GM23248 (cell line): ENCODE measurements around the gene GOLPH3L. TPM values are rescaled to one million over a fixed set of nuclear protein-coding genes. Genes with fewer than 3 reads are reported as not detected.
A peak's percentile ranks its signal among the peaks of the same experiment; 100 is the strongest.

Experiments
- DNase-seq: peaks from one replicate; pipeline ENCODE4 v3.0.0-alpha.2; 2015
- H2AFZ ChIP-seq: fragments of 200-600 bp; sonication (generic); 2 replicates; pipeline ENCODE4 v1.6.1; 2016; ENCODE audit warnings: antibody characterized with exemption
- H3F3A ChIP-seq: fragments of 200-600 bp; sonication (generic); 2 replicates; pipeline ENCODE4 v1.6.1; 2016; ENCODE audit warnings: mild to moderate bottlenecking, antibody characterized with exemption, mixed run types; ENCODE audit not compliant: insufficient read depth
- H3K27ac ChIP-seq: fragments of 200-600 bp; sonication (generic); 2 replicates; pipeline ENCODE4 v1.5.1; 2016; ENCODE audit warnings: mild to moderate bottlenecking
- H3K27me3 ChIP-seq: fragments of 200-600 bp; sonication (generic); replicated peaks from 2 replicates; pipeline ENCODE4 v1.6.1; 2016; ENCODE audit warnings: mild to moderate bottlenecking; ENCODE audit not compliant: insufficient read depth
- H3K36me3 ChIP-seq: fragments of 200-600 bp; sonication (generic); 2 replicates; pipeline ENCODE4 v1.6.1; 2016; ENCODE audit warnings: low read depth, mild to moderate bottlenecking
- H3K4me1 ChIP-seq: fragments of 200-600 bp; sonication (generic); 2 replicates; pipeline ENCODE4 v1.6.1; 2016; ENCODE audit warnings: mild to moderate bottlenecking; ENCODE audit not compliant: insufficient read depth
- H3K4me2 ChIP-seq: fragments of 200-600 bp; sonication (generic); one replicate; pipeline ENCODE4 v1.6.1; 2016; ENCODE audit warnings: mild to moderate bottlenecking; ENCODE audit not compliant: unreplicated experiment
- H3K4me3 ChIP-seq: fragments of 200-600 bp; sonication (generic); 2 replicates; pipeline ENCODE4 v1.5.1; 2016; ENCODE audit warnings: mild to moderate bottlenecking
- H3K79me2 ChIP-seq: fragments of 200-600 bp; sonication (generic); 2 replicates; pipeline ENCODE4 v1.6.1; 2016; ENCODE audit warnings: mild to moderate bottlenecking; ENCODE audit not compliant: insufficient read depth
- H3K9ac ChIP-seq: fragments of 200-600 bp; sonication (generic); 2 replicates; pipeline ENCODE4 v1.6.1; 2016; ENCODE audit warnings: mild to moderate bottlenecking
- H3K9me2 ChIP-seq: fragments of 200-600 bp; sonication (generic); 2 replicates; pipeline ENCODE4 v1.6.1; 2016; ENCODE audit warnings: mixed run types, mild to moderate bottlenecking, moderate library complexity; ENCODE audit not compliant: insufficient read depth
- H3K9me3 ChIP-seq: fragments of 200-600 bp; sonication (generic); one replicate; pipeline ENCODE4 v1.6.1; 2017; ENCODE audit warnings: low read depth
- H4K20me1 ChIP-seq: fragments of 200-600 bp; sonication (generic); 2 replicates; pipeline ENCODE4 v1.6.0; 2016; ENCODE audit not compliant: insufficient read depth
- EZH2 ChIP-seq: fragments of 200-600 bp; sonication (generic); IDR thresholded peaks from 2 replicates; pipeline ENCODE4 v1.6.1; 2018; ENCODE audit warnings: antibody characterized with exemption, mild to moderate bottlenecking; ENCODE audit not compliant: insufficient read depth, poor library complexity, severe bottlenecking
- EZH2phosphoT487 ChIP-seq: fragments of 200-600 bp; sonication (generic); IDR thresholded peaks from 2 replicates; pipeline ENCODE4 v1.6.1; 2018; ENCODE audit warnings: antibody characterized with exemption, moderate library complexity, mild to moderate bottlenecking, low read depth; ENCODE audit not compliant: insufficient read depth
- WGBS, 2 experiments: methylation state at CpG; one replicate each; pipeline ENCODE4 v1.1.6; 2015 to 2017; ENCODE audit warnings: low lambda C conversion rate in 2 of 2, low coverage in 1 of 2; ENCODE audit errors: missing lambda C conversion rate in 2 of 2; 5-methylcytosine and 5-hydroxymethylcytosine counted together
- in situ Hi-C: fragments of 300-500 bp; cut with MboI; formaldehyde crosslinking; loops from 2 replicates; pipeline ENCODE4 v1.15.0; 2020
- polyA plus RNA-seq: library from polyadenylated mRNA; unstranded; fragments of >200 nt; fragmentation: Nextera tagmentation; extraction: Ambion mirVana; gene quantifications from 2 replicates; pipeline ENCODE4 v1.2.1, GENCODE V29; 2016
- total RNA-seq: library from RNA; depleted of rRNA; stranded (reverse); fragments of >200 nt; shearing (Covaris generic); gene quantifications from 2 replicates; pipeline ENCODE4 v1.2.3, GENCODE V29; 2014

The GOLPH3L gene
- total and polyA plus RNA-seq, 2 experiments from 2014 or later: 8.8 to 23.9 TPM

DNA sequence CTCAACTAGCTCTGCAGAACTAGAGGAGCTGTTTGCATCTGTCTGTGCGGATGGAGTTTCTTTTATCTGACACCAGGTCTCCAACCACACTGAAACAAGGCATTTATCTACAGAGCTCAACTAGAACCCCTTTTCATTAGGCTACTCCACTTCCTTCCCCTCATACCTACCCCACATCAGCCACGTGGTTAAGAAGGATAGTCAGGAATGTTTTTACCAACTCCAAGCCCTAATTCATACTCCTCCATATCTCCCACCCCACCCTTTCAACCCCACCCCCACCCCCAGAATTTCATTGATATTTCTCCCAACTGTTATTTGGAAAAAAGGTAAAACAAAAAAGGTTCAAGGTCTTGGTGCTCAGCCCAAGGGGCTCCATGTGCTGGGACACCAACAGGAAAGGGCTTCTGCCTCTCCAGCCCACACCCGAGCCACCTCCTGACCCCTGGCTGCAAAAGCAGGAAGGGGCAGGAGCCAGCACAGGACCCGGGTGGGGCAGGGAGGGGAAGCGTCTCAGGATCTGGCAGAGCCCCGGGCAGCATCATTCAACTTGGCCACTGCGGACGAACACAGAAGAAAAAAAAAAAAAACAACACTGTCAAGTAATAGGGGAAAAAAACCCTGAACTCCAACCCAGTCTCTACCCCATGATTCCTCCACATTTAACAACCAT, 74.5 kb downstream of the GOLPH3L start:
- no peaks in the 10 kb centered on the region for H4K20me1 ChIP-seq
- peak overlapping the region; percentile 32 for H3K27ac ChIP-seq
- H3K4me1 ChIP-seq: peaks cover 22% of the 10 kb centered on the region
- in situ Hi-C loops: no loop called here
- WGBS, 2 experiments: 46 to 53% methylated on average over 5 to 8 of the region's 8 CpGs
- peaks cover 41% of the 10 kb centered on the region for H3F3A ChIP-seq
- peaks cover 82% of the 10 kb centered on the region for H3K79me2 ChIP-seq
- peaks cover 30% of the 10 kb centered on the region for H3K36me3 ChIP-seq
- DNase-seq: no peak
- H3K9me3 ChIP-seq: no peaks in the 10 kb centered on the region
- H3K4me3 ChIP-seq: no peak overlapping the region
- H3K9ac ChIP-seq: 0 out of 2 replicates have a peak overlapping the region, but pooled peaks have one; percentile 41
- no peaks in the 10 kb centered on the region for H3K9me2 ChIP-seq
- no peaks in the 10 kb centered on the region for H3K27me3 ChIP-seq
- TF ChIP-seq EZH2: no peak
- no peak overlapping the region for H2AFZ ChIP-seq
- no peak overlapping the region for H3K4me2 ChIP-seq

- Histone ChIP-seq H3K4me1 (peaks cover 22% of the 10 kb centered on the region), H4K20me1 (no peaks in the 10 kb centered on the region), H3K27me3 (no peaks in the 10 kb centered on the region), H3F3A (peaks cover 37% of the 10 kb centered on the region), H3K79me2 (peaks cover 82% of the 10 kb centered on the region), H3K4me3 (no peak overlapping the region), H3K9me2 (no peaks in the 10 kb centered on the region), H3K9ac (peak overlapping the region; percentile 41; the same call in 1 of the 2 replicates), H2AFZ (no peak overlapping the region), H3K36me3 (peaks cover 22% of the 10 kb centered on the region), H3K27ac (peak overlapping the region; percentile 32), H3K4me2 (peak overlapping the region; percentile 13), H3K9me3 (no peaks in the 10 kb centered on the region)
- TF ChIP-seq EZH2 (no peak), EZH2phosphoT487 (no peak)
- in situ Hi-C loops: no loop called here
- WGBS, 2 experiments: 76% methylated on average over 8 of the region's 8 CpGs
- DNase-seq: peak; percentile 82
Observed at GRCh38 chr1:150621497-150622302, 75.3 kb downstream of the GOLPH3L start.

DNA sequence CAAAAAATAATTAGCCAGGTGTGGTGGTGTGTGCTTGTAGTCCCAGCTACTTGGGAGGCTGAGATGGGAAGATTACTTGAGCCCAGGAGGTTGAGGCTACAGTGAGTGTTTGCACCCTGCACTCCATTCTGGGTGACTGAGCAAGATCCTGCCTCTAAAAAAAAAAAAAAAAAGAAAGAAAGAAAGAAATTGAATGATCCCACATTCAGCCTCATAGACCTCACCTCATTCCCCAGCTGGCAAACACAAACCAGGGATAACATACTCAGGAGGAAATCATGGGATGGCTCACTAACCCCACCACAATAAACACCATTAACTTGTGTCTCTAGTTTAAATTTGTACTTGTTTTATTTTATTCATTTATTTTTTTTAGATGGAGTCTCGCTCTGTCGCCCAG, 76.0 kb downstream of the GOLPH3L start:
- TF ChIP-seq EZH2phosphoT487 (no peak), EZH2 (no peak)
- 100% methylated on average over 2 of the region's 2 CpGs for WGBS, 2 experiments
- peaks cover 17% of the 10 kb centered on the region for H3K36me3 ChIP-seq
- peaks cover 75% of the 10 kb centered on the region for H3K79me2 ChIP-seq
- no peak overlapping the region for H2AFZ ChIP-seq
- no peaks in the 10 kb centered on the region for H4K20me1 ChIP-seq
- peak overlapping the region; percentile 39; the same call in 1 of the 2 replicates for H3K9ac ChIP-seq
- H3K27ac ChIP-seq: peak overlapping the region; percentile 45
- no peaks in the 10 kb centered on the region for H3K9me3 ChIP-seq
- no peaks in the 10 kb centered on the region for H3K27me3 ChIP-seq
- peaks cover 36% of the 10 kb centered on the region for H3F3A ChIP-seq
- peaks cover 22% of the 10 kb centered on the region for H3K4me1 ChIP-seq
- in situ Hi-C loops: no loop called here
- no peak overlapping the region for H3K4me3 ChIP-seq
- H3K4me2 ChIP-seq: peak overlapping the region; percentile 13
- no peak for DNase-seq
- no peaks in the 10 kb centered on the region for H3K9me2 ChIP-seq

GRCh38 chr1:150619576-150620509, 77.1 kb downstream of the GOLPH3L start:
- no peak overlapping the region for H2AFZ ChIP-seq
- TF ChIP-seq EZH2: no peak
- TF ChIP-seq EZH2phosphoT487: no peak
- H3K4me3 ChIP-seq: 0 out of 2 replicates have a peak overlapping the region, but pooled peaks have one; percentile 15
- peak overlapping the region; percentile 45 for H3K27ac ChIP-seq
- no peaks in the 10 kb centered on the region for H4K20me1 ChIP-seq
- H3K4me2 ChIP-seq: peak overlapping the region; percentile 39
- H3K79me2 ChIP-seq: peaks cover 66% of the 10 kb centered on the region
- H3K36me3 ChIP-seq: peaks cover 10% of the 10 kb centered on the region
- no peaks in the 10 kb centered on the region for H3K9me3 ChIP-seq
- H3F3A ChIP-seq: peaks cover 40% of the 10 kb centered on the region
- peaks cover 22% of the 10 kb centered on the region for H3K4me1 ChIP-seq
- H3K9ac ChIP-seq: peak overlapping the region; percentile 39
- no peaks in the 10 kb centered on the region for H3K9me2 ChIP-seq
- in situ Hi-C loops: no loop called here
- DNase-seq: peak; percentile 92
- WGBS, 2 experiments: 4 to 7% methylated on average over 4 of the region's 4 CpGs
- no peaks in the 10 kb centered on the region for H3K27me3 ChIP-seq
